ENCODE measurements around the gene MINDY2. TPM values are rescaled to one million over a fixed set of nuclear protein-coding genes. Genes with fewer than 3 reads are reported as not detected.
"Not testable (repeated sequence)": the region's sequence is repeated elsewhere in the genome, so short reads cannot be mapped to it uniquely, and the experiment has no call there.

Gene MINDY2
- total RNA-seq, 1 donor from 2014 or later: 19.4 TPM

- Mint-ChIP-seq H3K36me3 (ENCODE audit: low read depth) (peaks cover 11% of the 10 kb centered on the region), H3K4me3 (ENCODE audit: unreplicated experiment) (no peak overlapping the region), H3K4me1 (ENCODE audit: low read depth) (no peaks in the 10 kb centered on the region), H3K9me3 (ENCODE audit: low read depth) (no peaks in the 10 kb centered on the region), H3K27ac (ENCODE audit: unreplicated experiment) (no peak overlapping the region), H3K27me3 (ENCODE audit: low read depth) (no peaks in the 10 kb centered on the region)
- no peak for DNase-seq (ENCODE audit: low spot score)
- no peak for TF ChIP-seq CTCF (IDR thresholded peaks at IDR 0.05)
Measured at GRCh38 chr15:58830556-58830955, 59.5 kb downstream of the MINDY2 start.

- H3K4me1 Mint-ChIP-seq (ENCODE audit: low read depth); H3K4me3 Mint-ChIP-seq (ENCODE audit: unreplicated experiment); H3K27ac Mint-ChIP-seq (ENCODE audit: unreplicated experiment); H3K36me3 Mint-ChIP-seq (ENCODE audit: low read depth); H3K27me3 Mint-ChIP-seq (ENCODE audit: low read depth); H3K9me3 Mint-ChIP-seq (ENCODE audit: low read depth); DNase-seq (ENCODE audit: low spot score): not testable (repeated sequence)
Measured at GRCh38 chr15:58833681-58834426, 62.8 kb downstream of the MINDY2 start.

GRCh38 chr15:58839485-58839884 is 68.4 kb downstream of the MINDY2 start:
- Mint-ChIP-seq H3K4me3 (ENCODE audit: unreplicated experiment) (no peak overlapping the region), H3K27me3 (ENCODE audit: low read depth) (no peaks in the 10 kb centered on the region), H3K9me3 (ENCODE audit: low read depth) (no peaks in the 10 kb centered on the region), H3K27ac (ENCODE audit: unreplicated experiment) (no peak overlapping the region), H3K4me1 (ENCODE audit: low read depth) (no peaks in the 10 kb centered on the region), H3K36me3 (ENCODE audit: low read depth) (no peaks in the 10 kb centered on the region)
- no peak for DNase-seq (ENCODE audit: low spot score)
- TF ChIP-seq CTCF (IDR thresholded peaks at IDR 0.05): peak; percentile 72

GRCh38 chr15:58840048-58840447 is 68.9 kb downstream of the MINDY2 start:
- Mint-ChIP-seq H3K27ac (ENCODE audit: unreplicated experiment) (no peak overlapping the region), H3K9me3 (ENCODE audit: low read depth) (no peaks in the 10 kb centered on the region), H3K36me3 (ENCODE audit: low read depth) (no peaks in the 10 kb centered on the region), H3K27me3 (ENCODE audit: low read depth) (no peaks in the 10 kb centered on the region), H3K4me3 (ENCODE audit: unreplicated experiment) (no peak overlapping the region), H3K4me1 (ENCODE audit: low read depth) (no peaks in the 10 kb centered on the region)
- no peak for DNase-seq (ENCODE audit: low spot score)
- no peak for TF ChIP-seq CTCF (IDR thresholded peaks at IDR 0.05)

- H3K27me3 Mint-ChIP-seq (ENCODE audit: low read depth): no peaks in the 10 kb centered on the region
- H3K27ac Mint-ChIP-seq (ENCODE audit: unreplicated experiment): no peak overlapping the region
- H3K4me1 Mint-ChIP-seq (ENCODE audit: low read depth): no peaks in the 10 kb centered on the region
- no peak for TF ChIP-seq CTCF (IDR thresholded peaks at IDR 0.05)
- DNase-seq (ENCODE audit: low spot score): no peak
- H3K9me3 Mint-ChIP-seq (ENCODE audit: low read depth): no peaks in the 10 kb centered on the region
- peaks cover 6% of the 10 kb centered on the region for H3K36me3 Mint-ChIP-seq (ENCODE audit: low read depth)
- no peak overlapping the region for H3K4me3 Mint-ChIP-seq (ENCODE audit: unreplicated experiment)
Measured at GRCh38 chr15:58842713-58843396, 71.8 kb downstream of the MINDY2 start.

- not testable (repeated sequence) for H3K4me3 Mint-ChIP-seq (ENCODE audit: unreplicated experiment); H3K27me3 Mint-ChIP-seq (ENCODE audit: low read depth); DNase-seq (ENCODE audit: low spot score); H3K27ac Mint-ChIP-seq (ENCODE audit: unreplicated experiment); H3K9me3 Mint-ChIP-seq (ENCODE audit: low read depth)
- peaks cover 23% of the 10 kb centered on the region for H3K4me1 Mint-ChIP-seq (ENCODE audit: low read depth)
- peaks cover 18% of the 10 kb centered on the region for H3K36me3 Mint-ChIP-seq (ENCODE audit: low read depth)
Measured at GRCh38 chr15:58851205-58851604, 80.1 kb downstream of the MINDY2 start.

All from chondrocyte (in vitro differentiated cells).